HG03066 (cell line): ENCODE results near the gene TPPP.
"Not testable (repeated sequence)": the region's sequence is repeated elsewhere in the genome, so short reads cannot be mapped to it uniquely, and the experiment has no call there.

Experiments used
- ATAC-seq: cut with Tn5 transposase; IDR thresholded peaks from one replicate; pipeline ENCODE4 v1.9.1; 2021; ENCODE audit warnings: low read depth; ENCODE audit not compliant: unreplicated experiment

The TPPP gene

GRCh38 chr5:679166-679895 lies 13.8 kb downstream of the TPPP start:
- not testable (repeated sequence) for ATAC-seq

GRCh38 chr5:678521-678920 lies 14.6 kb downstream of the TPPP start:
- ATAC-seq, result not testable (repeated sequence)

- no peak for ATAC-seq
These were observed 15.7 kb downstream of the TPPP start for GRCh38 chr5:677131-678101.

- no peak for ATAC-seq
These were observed 16.5 kb downstream of the TPPP start for GRCh38 chr5:676699-677076.

GRCh38 chr5:675871-676698 lies 17.1 kb downstream of the TPPP start:
- no peak for ATAC-seq

- no peak for ATAC-seq
These were observed 17.9 kb downstream of the TPPP start for GRCh38 chr5:675111-675870.

GRCh38 chr5:674630-675011 lies 18.5 kb downstream of the TPPP start:
- no peak for ATAC-seq

GRCh38 chr5:673831-674629 lies 19.1 kb downstream of the TPPP start:
- ATAC-seq, result no peak

- ATAC-seq, result no peak
These were observed 19.9 kb downstream of the TPPP start for GRCh38 chr5:673161-673830.

- ATAC-seq, result no peak
These were observed 20.6 kb downstream of the TPPP start for GRCh38 chr5:672329-673160.

- ATAC-seq, result peak; percentile 68
These were observed 21.5 kb downstream of the TPPP start for GRCh38 chr5:671459-672328.

GRCh38 chr5:670396-671270 lies 22.5 kb downstream of the TPPP start:
- no peak for ATAC-seq

- ATAC-seq, result no peak
These were observed 23.2 kb downstream of the TPPP start for GRCh38 chr5:669842-670395.

GRCh38 chr5:669111-669841 lies 23.9 kb downstream of the TPPP start:
- ATAC-seq, result no peak
